Fibroblast of skin of scalp (primary cell): ENCODE data around the gene PLXND1.
A peak's percentile ranks its signal among the peaks of the same experiment; 100 is the strongest.

Experiments used
- DNase-seq: peaks from one replicate; pipeline ENCODE4 v3.0.0-alpha.2; 2013

PLXND1 gene

GRCh38 chr3:129583289-129583688 is 23.2 kb downstream of the PLXND1 start:
- DNase-seq = no peak

DNA sequence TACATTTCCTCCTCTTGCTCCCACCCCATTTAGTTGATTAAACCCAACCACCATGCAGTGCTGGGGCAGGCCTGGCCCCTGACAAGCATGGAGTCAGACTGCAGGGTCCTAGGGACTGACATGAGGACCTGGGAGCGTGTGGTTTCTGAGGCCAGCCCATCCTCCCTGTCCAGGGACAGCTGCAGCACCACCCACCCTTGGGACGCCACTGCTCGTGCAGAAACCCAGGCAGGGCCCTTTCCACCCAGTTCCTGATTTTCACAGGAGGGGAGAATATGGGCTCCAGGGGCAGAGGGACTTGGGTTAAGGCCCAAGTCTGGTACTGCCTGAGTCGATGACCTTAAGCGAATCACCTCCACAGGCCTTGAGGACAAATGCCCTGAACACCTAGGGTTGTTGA is 23.7 kb downstream of the PLXND1 start:
- no peak for DNase-seq

GRCh38 chr3:129581623-129582022 is 24.9 kb downstream of the PLXND1 start:
- no peak for DNase-seq

GRCh38 chr3:129579991-129580390 is 26.5 kb downstream of the PLXND1 start:
- DNase-seq = no peak

GRCh38 chr3:129577925-129578786 is 28.3 kb downstream of the PLXND1 start:
- DNase-seq = no peak

GRCh38 chr3:129577366-129577765 is 29.1 kb downstream of the PLXND1 start:
- peak; percentile 47 for DNase-seq

- DNase-seq = no peak
Observed at GRCh38 chr3:129576514-129577352, 29.7 kb downstream of the PLXND1 start.

DNA sequence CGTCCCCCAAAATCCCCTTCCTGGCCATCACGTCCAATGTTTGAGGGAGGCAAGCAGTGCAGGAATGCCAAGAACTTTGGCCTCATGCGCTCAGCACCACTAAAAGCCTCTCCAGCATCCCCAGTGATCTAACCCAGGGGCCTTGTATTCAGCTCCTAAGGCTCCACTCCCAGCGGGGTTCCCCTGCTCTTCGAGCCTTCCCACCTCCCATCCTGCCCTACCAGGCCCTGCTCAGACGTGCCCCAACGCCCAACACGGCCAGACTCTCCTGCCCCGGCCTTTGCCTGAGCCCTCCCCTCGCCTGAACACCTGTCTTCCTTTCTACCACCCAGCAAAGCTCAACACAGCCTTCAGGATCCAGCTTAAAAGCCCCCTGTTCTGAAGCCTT is 30.5 kb downstream of the PLXND1 start:
- DNase-seq = no peak

GRCh38 chr3:129575233-129575996 is 31.1 kb downstream of the PLXND1 start:
- DNase-seq = no peak

DNA sequence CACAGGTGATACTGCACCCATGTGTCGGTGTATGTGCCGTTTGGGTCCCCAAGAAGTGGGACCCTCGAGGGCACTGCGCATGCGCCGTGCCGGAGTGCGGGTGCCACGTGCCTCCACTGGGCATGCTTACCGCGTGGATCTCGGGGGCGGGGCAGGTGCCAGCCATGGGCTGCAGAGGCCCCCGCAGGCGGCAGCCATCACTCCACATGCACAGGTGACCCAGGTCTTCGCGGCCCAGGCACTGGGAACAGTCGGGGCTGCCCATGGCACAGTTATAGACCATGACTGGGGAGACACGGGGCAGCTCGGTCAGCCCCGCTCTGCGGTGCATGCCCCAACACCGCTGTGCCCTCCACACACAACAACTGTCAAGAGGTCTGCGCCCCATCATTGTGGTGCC is 32.3 kb downstream of the PLXND1 start:
- DNase-seq = no peak

DNA sequence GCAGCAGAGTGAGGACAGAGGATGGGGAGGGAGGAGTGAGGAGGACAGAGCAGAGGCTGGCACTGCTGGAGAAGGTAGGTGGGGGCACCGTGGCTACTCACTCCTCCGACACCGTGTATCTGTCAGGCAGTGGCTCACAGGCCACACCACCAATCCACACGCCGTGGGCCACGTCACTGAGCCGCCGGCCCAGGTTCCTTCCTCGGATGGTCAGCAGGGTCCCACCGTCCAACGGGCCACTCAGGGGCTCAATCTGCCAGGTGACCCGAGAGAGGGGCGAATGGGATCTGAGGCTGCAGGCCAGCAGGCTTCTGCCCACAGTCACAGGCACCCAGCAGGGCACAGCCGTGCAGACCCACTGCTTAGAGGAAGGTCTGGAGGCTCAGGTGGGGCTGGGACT is 33.0 kb downstream of the PLXND1 start:
- DNase-seq = no peak

DNA sequence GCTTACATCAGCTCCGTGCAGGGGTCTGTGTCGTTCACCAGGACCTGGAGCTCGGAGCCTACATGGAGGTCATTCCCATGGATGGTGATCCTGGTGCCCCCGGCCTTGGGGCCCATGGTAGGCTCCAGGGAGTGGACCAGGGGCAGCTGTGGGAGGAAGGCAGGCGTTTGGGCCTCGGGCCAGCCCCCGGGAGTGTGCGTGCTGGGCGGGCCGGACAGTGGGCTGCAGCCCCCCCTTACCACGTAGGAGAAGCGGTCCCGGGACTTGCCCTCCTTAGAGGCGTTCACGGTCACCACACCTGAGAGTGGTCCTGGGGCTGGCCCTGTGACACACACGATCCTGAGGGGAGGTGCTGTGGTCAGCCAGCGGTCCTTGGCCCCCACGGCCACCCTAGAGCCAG is 33.9 kb downstream of the PLXND1 start:
- no peak for DNase-seq

DNA sequence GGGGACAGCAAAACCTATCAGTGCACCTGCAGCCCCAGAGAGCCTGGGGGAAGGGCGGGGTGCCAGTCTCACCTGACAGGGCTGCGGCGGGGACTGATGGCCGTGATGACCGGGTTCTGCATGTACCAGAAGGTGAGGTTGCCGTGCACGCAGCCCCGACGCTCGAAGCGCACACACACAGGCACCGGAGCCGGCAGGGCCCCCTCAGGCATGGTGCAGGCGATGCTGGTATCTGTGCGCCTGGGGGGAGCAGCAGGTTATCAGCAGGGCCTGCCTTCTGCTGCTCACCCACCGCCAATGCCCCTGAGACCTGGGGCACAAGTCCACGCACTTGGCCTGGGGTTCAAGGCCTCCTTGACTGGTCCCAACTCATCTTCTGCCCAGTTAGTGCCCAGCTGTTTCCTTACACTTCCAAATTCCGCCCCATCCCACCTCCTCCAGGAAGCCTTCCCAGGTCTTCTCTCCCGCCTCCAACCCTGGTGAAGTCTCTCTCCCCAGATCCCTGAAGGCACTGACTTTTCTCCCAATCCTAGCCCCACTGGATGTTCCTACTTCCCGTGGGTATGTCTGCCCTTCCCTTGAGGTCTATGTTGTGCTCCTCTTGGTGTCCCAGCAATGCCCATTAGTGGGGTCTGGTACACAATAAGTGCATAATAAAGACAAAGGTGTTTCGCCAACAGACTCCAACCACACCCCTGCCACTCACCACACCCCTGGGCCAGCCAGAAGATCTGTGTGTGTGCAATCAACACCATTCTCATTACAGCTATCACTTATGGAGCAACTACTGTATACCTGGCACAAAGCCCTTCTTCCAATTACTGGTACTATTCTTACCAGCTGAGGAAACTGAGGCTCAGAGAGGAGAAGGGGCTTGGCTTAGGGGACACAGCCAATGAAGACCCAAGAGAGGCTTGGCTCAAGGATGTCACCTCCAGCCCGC is 34.6 kb downstream of the PLXND1 start:
- DNase-seq = no peak

GRCh38 chr3:129569856-129570255 is 36.6 kb downstream of the PLXND1 start:
- DNase-seq = no peak

- no peak for DNase-seq
Observed at GRCh38 chr3:129567939-129568338, 38.5 kb downstream of the PLXND1 start.

GRCh38 chr3:129567176-129567705 is 39.2 kb downstream of the PLXND1 start:
- no peak for DNase-seq

DNA sequence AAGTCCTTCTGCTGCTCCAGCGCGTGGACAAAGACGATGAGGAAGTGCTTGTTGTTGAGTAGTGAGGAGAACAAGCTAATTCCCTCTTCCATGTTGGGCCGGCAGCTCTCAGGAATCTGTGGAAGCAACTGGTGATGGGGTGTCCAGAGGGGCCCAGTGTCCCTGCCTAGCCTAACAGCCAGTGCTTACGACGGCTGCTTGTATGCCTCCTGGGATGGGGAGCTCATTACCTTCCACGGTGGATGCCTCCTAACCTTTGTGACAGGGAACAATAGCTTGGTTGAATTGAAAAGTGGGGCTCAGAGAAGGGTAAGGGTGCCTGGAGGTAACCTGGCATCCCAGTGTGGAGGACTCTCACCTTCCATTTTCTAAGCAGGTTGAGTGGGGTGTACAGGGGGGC is 40.6 kb downstream of the PLXND1 start:
- no peak for DNase-seq

- no peak for DNase-seq
Observed at GRCh38 chr3:129564981-129565644, 41.4 kb downstream of the PLXND1 start.

DNA sequence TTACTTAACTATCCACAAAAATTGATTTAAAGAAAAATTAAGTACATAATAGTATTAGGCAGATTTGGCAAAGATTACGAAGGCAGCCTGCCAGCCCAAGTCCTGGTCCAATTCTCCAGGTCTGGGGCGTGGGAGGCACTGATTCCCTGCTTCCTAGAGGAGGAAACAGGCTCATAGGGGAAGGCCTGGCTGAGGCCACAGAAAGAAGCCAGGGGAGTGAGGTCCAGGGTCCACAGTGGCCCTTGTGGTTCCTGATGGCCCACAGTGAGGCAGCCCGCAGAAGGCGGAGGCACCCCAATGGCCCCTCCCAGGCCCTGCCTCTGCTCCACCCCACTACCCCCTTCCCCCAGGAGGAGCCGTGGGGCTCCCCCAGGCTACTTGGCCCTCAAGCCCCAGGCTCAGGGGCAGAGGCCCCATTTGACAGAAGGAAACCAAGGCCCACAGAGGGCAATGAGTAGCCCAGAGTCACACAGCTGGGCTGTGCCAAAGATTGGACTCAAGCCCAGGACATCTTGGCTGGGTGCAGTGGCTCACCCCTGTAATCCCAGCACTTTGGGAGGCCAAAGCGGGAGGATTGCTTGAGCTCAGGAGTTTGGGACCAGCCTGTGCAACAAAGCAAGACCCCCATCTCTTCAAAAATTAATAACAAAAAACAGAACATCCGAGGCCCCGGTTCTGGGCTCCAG is 42.5 kb downstream of the PLXND1 start:
- no peak for DNase-seq

DNA sequence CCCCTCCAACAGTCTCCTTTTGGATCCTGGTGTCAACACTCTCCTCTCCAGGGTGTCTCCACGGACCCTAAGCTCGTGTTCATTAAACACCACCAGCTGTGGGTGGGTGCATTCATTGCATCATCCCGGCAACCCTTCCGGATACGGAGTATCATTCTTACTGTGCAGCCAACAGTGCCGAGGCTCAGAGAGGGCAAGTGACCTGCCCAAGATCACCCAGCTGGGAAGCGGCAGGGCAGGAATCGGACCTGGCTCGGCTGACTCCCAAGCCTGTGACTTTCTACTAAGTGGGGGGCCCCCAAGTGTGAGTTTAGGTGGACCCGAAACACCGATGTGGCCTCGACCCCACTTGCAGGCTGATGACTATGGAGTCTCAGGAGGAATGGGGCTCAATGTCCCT is 43.1 kb downstream of the PLXND1 start:
- DNase-seq = no peak
